H1 (cell line): ENCODE results near the gene TAF1B. TPM values are rescaled to one million over a fixed set of nuclear protein-coding genes. Genes with fewer than 3 reads are reported as not detected.

Experiments used
- CTCF ChIA-PET: fragments of 300-600 bp; sonication (Branson Sonifier 250); formaldehyde crosslinking; loops from one replicate; lab custom pipeline; 2021; ENCODE audit not compliant: partially characterized antibody; lab: Charles Lee
- POLR2A ChIA-PET: fragments of 300-600 bp; sonication (Branson Sonifier 250); formaldehyde crosslinking; loops from one replicate; lab custom pipeline; 2021; ENCODE audit warnings: inconsistent platforms; ENCODE audit not compliant: partially characterized antibody; lab: Charles Lee
- DNase-seq, 2 experiments: peaks; one replicate each; pipeline versions ENCODE4 v3.0.0 to v3.0.0-alpha.2; 2010 to 2022; ENCODE audit warnings: low spot score in 2 of 2, low read depth in 1 of 2, mixed read lengths in 1 of 2
- FAIRE-seq: peaks from 2 replicates; lab custom pipeline; 2011; peaks lifted over from hg19 to GRCh38; lab: Jason Lieb, UNC
- H2AFZ ChIP-seq: 2 replicates; pipeline ENCODE4 v1.8.1; 2012; ENCODE audit warnings: low read length, inconsistent platforms
- H2AK5ac ChIP-seq: 2 replicates; pipeline ENCODE4 v1.6.1; 2013; ENCODE audit warnings: low read depth, low read length
- H2BK120ac ChIP-seq: replicated peaks from 2 replicates; pipeline ENCODE3; 2013; ENCODE audit warnings: low read depth, low read length, inconsistent platforms
- H2BK12ac ChIP-seq: 2 replicates; pipeline ENCODE4 v1.6.1; 2013; ENCODE audit warnings: low read depth, low read length
- H2BK15ac ChIP-seq: 2 replicates; pipeline ENCODE4 v1.6.1; 2013; ENCODE audit warnings: low read length
- H2BK20ac ChIP-seq: 2 replicates; pipeline ENCODE4 v1.6.1; 2013; ENCODE audit warnings: low read length
- H2BK5ac ChIP-seq: 2 replicates; pipeline ENCODE4 v1.6.1; 2013; ENCODE audit warnings: low read depth, low read length
- H3K14ac ChIP-seq: 2 replicates; pipeline ENCODE4 v1.6.1; 2013; ENCODE audit warnings: inconsistent platforms; ENCODE audit not compliant: insufficient read length
- H3K18ac ChIP-seq: 2 replicates; pipeline ENCODE4 v1.6.1; 2013; ENCODE audit warnings: low read length; ENCODE audit errors: extremely low read depth
- H3K23ac ChIP-seq: 2 replicates; pipeline ENCODE4 v1.6.1; 2013; ENCODE audit warnings: inconsistent platforms; ENCODE audit not compliant: insufficient read length
- H3K23me2 ChIP-seq: 2 replicates; pipeline ENCODE4 v1.6.1; 2013; ENCODE audit warnings: low read depth, low read length
- H3K27ac ChIP-seq: 2 replicates; pipeline ENCODE4 v1.6.1; 2011; ENCODE audit warnings: low read depth, low read length, inconsistent platforms
- H3K27me3 ChIP-seq, 4 experiments: replicated peaks in 1 of 4; 1 replicate in 1 of 4; 2 replicates in 3 of 4; pipeline versions ENCODE4 v1.6.1 to v1.8.1; 2011 to 2013; ENCODE audit warnings: low read length in 3 of 4, mild to moderate bottlenecking in 3 of 4, inconsistent platforms in 2 of 4, mixed read lengths in 2 of 4, moderate library complexity in 1 of 4; ENCODE audit not compliant: control insufficient read depth in 3 of 4, insufficient read depth in 3 of 4; ENCODE audit errors: extremely low read depth in 1 of 4
- H3K36me3 ChIP-seq, 4 experiments: 2 replicates each; pipeline versions ENCODE4 v1.6.1 to v1.8.1; 2011 to 2013; ENCODE audit warnings: mild to moderate bottlenecking in 4 of 4, low read length in 3 of 4, moderate library complexity in 2 of 4, control low read depth in 1 of 4, inconsistent platforms in 1 of 4; ENCODE audit not compliant: insufficient read depth in 4 of 4, control insufficient read depth in 2 of 4
- H3K4ac ChIP-seq: replicated peaks from 2 replicates; pipeline ENCODE3; 2013; ENCODE audit warnings: low read length, low read depth, mixed read lengths, inconsistent platforms; ENCODE audit not compliant: insufficient read length
- H3K4me1 ChIP-seq, 4 experiments: replicated peaks in 1 of 4; 1 replicate in 1 of 4; 2 replicates in 3 of 4; pipeline versions ENCODE4 v1.6.1 to v1.8.1; 2011 to 2013; ENCODE audit warnings: low read length in 3 of 4, inconsistent platforms in 2 of 4, mixed read lengths in 1 of 4; ENCODE audit not compliant: insufficient read depth in 4 of 4, control insufficient read depth in 3 of 4
- H3K4me2 ChIP-seq, 2 experiments: 2 replicates each; pipeline versions ENCODE4 v1.6.1 to v1.8.1; 2011 to 2013; ENCODE audit warnings: low read depth in 2 of 2, low read length in 2 of 2, control low read depth in 1 of 2, inconsistent platforms in 1 of 2, mild to moderate bottlenecking in 1 of 2; ENCODE audit not compliant: insufficient read depth in 1 of 2
- H3K4me3 ChIP-seq, 4 experiments: fragments of 200-600, 300-600 bp in 1 of 4; sonication (generic), shearing (Covaris generic), sonication (Bioruptor Twin) in 1 of 4; 2 replicates each; pipeline versions ENCODE4 v1.5.1 to v1.8.1; 2011 to 2016; ENCODE audit warnings: low read length in 4 of 4, low read depth in 3 of 4, control low read depth in 2 of 4, inconsistent platforms in 2 of 4, mild to moderate bottlenecking in 2 of 4, mixed read lengths in 1 of 4, moderate library complexity in 1 of 4; ENCODE audit not compliant: insufficient read depth in 2 of 4; ENCODE audit errors: extremely low read depth in 1 of 4
- H3K56ac ChIP-seq: replicated peaks from 2 replicates; pipeline ENCODE3; 2013; ENCODE audit warnings: low read depth, mild to moderate bottlenecking, mixed read lengths, low read length, inconsistent platforms; ENCODE audit not compliant: insufficient read length
- H3K79me1 ChIP-seq: 2 replicates; pipeline ENCODE4 v1.6.1; 2013; ENCODE audit warnings: low read depth, low read length, control low read depth
- H3K79me2 ChIP-seq, 2 experiments: 2 replicates each; pipeline versions ENCODE4 v1.6.1 to v1.8.1; 2012 to 2013; ENCODE audit warnings: low read length in 2 of 2, mild to moderate bottlenecking in 2 of 2, inconsistent platforms in 1 of 2; ENCODE audit not compliant: insufficient read depth in 2 of 2, control insufficient read depth in 1 of 2
- H3K9ac ChIP-seq, 4 experiments: replicated peaks in 1 of 4; 1 replicate in 1 of 4; 2 replicates in 3 of 4; pipeline versions ENCODE4 v1.6.1 to v1.8.1; 2011 to 2013; ENCODE audit warnings: low read depth in 3 of 4, low read length in 3 of 4, control low read depth in 2 of 4, mild to moderate bottlenecking in 2 of 4, moderate library complexity in 2 of 4, inconsistent platforms in 1 of 4; ENCODE audit errors: extremely low read depth in 1 of 4
- H3K9me3 ChIP-seq, 2 experiments: 2 replicates each; pipeline versions ENCODE4 v1.6.1 to v1.8.1; 2012 to 2013; ENCODE audit warnings: mild to moderate bottlenecking in 2 of 2, moderate library complexity in 2 of 2, control low read depth in 1 of 2, inconsistent platforms in 1 of 2, low read depth in 1 of 2, low read length in 1 of 2, mixed read lengths in 1 of 2; ENCODE audit not compliant: insufficient read depth in 2 of 2
- H4K20me1 ChIP-seq, 2 experiments: replicated peaks in 1 of 2; 2 replicates each; pipeline versions ENCODE3 to v1.8.1; 2011 to 2013; ENCODE audit warnings: inconsistent platforms in 2 of 2, low read length in 2 of 2, mild to moderate bottlenecking in 1 of 2; ENCODE audit not compliant: insufficient read depth in 2 of 2, control insufficient read depth in 1 of 2
- H4K5ac ChIP-seq: 2 replicates; pipeline ENCODE4 v1.6.1; 2013; ENCODE audit warnings: low read length, low read depth, mixed read lengths, inconsistent platforms; ENCODE audit not compliant: insufficient read length
- H4K8ac ChIP-seq: 2 replicates; pipeline ENCODE4 v1.8.0; 2013; ENCODE audit warnings: mild to moderate bottlenecking, moderate library complexity, low read length, inconsistent platforms; ENCODE audit not compliant: insufficient read depth; ENCODE audit errors: extremely low read depth
- H4K91ac ChIP-seq: replicated peaks from 2 replicates; pipeline ENCODE3; 2013; ENCODE audit warnings: low read length, mixed read lengths, inconsistent platforms; ENCODE audit not compliant: insufficient read length
- CBX5 ChIP-seq: fragments of 300-800, 300-1000 bp; sonication (generic); IDR thresholded peaks from 2 replicates; pipeline ENCODE4 v1.7.1; 2016; ENCODE audit warnings: antibody characterized with exemption, low read length, low read depth
- CTBP2 ChIP-seq: IDR thresholded peaks from 2 replicates; pipeline ENCODE4 v1.7.0; 2011; ENCODE audit warnings: borderline replicate concordance, mild to moderate bottlenecking, moderate library complexity, mixed read lengths, low read length; ENCODE audit not compliant: insufficient read depth, insufficient read length
- FOSL1 ChIP-seq: IDR thresholded peaks from 2 replicates; pipeline ENCODE4 v1.6.1; 2011; ENCODE audit warnings: mild to moderate bottlenecking, low read depth, low read length, moderate library complexity; ENCODE audit not compliant: insufficient read depth
- GTF2F1 ChIP-seq: IDR thresholded peaks from 2 replicates; pipeline ENCODE4 v1.6.1; 2012; ENCODE audit warnings: low read depth, low read length, improper control_type of control experiment, borderline replicate concordance
- HDAC2 ChIP-seq, 2 experiments: fragments of 300-600 bp in 1 of 2; sonication (generic) in 1 of 2; IDR thresholded peaks; 2 replicates each; pipeline ENCODE4 v1.6.1; 2011 to 2012; ENCODE audit warnings: low read depth in 2 of 2, low read length in 2 of 2, mild to moderate bottlenecking in 2 of 2, moderate library complexity in 2 of 2, borderline replicate concordance in 1 of 2, inconsistent platforms in 1 of 2
- POLR2A ChIP-seq, 2 experiments: IDR thresholded peaks; 1 replicate in 1 of 2; 2 replicates in 1 of 2; pipeline ENCODE4 v1.6.1; 2011; ENCODE audit warnings: low read depth in 2 of 2, low read length in 2 of 2, mild to moderate bottlenecking in 2 of 2; ENCODE audit errors: control extremely low read depth in 1 of 2
- RFX5 ChIP-seq: IDR thresholded peaks from 2 replicates; pipeline ENCODE4 v1.6.1; 2011; ENCODE audit warnings: low read depth, low read length, improper control_type of control experiment, borderline replicate concordance
- SP2 ChIP-seq: IDR thresholded peaks from 2 replicates; pipeline ENCODE4 v1.6.1; 2012; ENCODE audit warnings: mild to moderate bottlenecking, low read length, inconsistent platforms
- SUZ12 ChIP-seq: fragments of 200-600 bp; sonication (generic); IDR thresholded peaks from 2 replicates; pipeline ENCODE4 v1.6.1; 2012; ENCODE audit warnings: mild to moderate bottlenecking, inconsistent platforms, low read length, moderate library complexity, mixed read lengths
- WGBS, 2 experiments: shearing (Covaris generic) in 1 of 2; methylation state at CpG; one replicate each; pipeline versions ENCODE4 v1.1.6 to v1.1.7; 2013 to 2015; ENCODE audit warnings: low lambda C conversion rate in 2 of 2, mixed read lengths in 2 of 2, inconsistent platforms in 1 of 2, low coverage in 1 of 2, missing lambda C conversion rate in 1 of 2; ENCODE audit not compliant: insufficient replicate concordance in 2 of 2, insufficient coverage in 1 of 2, insufficient read length in 1 of 2; ENCODE audit errors: extremely low coverage in 1 of 2, missing lambda C conversion rate in 1 of 2; 5-methylcytosine and 5-hydroxymethylcytosine counted together
- polyA plus RNA-seq, 7 experiments: library from polyadenylated mRNA; depleted of rRNA in 3 of 7; stranded (reverse) in 5 of 7; unstranded in 2 of 7; fragments of >200 nt in 5 of 7; fragments of 200-250 nt in 2 of 7; gene quantifications; 1 replicate in 5 of 7; 2 replicates in 1 of 7; 4 replicates in 1 of 7; pipeline versions ENCODE4 v1.2.1 to v1.2.3, GENCODE V29; 2011 to 2013; ENCODE audit warnings: missing spikeins in 2 of 7, mixed read lengths in 2 of 7
- total RNA-seq: library from RNA; stranded (reverse); fragmentation: NEBNext Ultra II Directional; extraction: Animal tissue kit (Norgen Biotek cat#: 25700); gene quantifications from 2 replicates; pipeline ENCODE4 v1.2.1, GENCODE V29; 2021

Gene TAF1B
- total and polyA plus RNA-seq, 2 of the 8 experiments (the other 6 are each of a cell fraction or from before 2014, with no cell fraction given) = 6.6 to 25.2 TPM

DNA sequence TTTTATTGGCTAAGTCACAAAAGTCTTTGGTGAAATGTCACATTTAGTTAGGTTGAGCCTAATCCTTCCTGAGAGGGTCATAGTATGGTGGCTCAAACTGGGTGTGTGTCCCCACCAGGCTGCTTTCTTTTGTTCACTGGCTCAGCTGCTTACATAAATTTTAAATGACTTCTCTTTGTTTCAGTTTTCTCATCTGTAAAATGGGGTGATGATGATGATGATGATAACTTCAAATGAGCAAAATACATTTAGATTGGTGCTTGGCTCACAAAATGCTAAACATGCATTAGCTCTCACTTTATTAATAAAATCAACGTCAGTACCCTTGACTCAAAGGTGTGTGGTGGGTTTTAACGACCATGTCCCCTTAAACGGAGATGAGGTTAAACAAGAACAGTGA is 7.2 kb upstream of the TAF1B start:
- Histone ChIP-seq H2BK12ac (no peak overlapping the region), H3K18ac (no peak overlapping the region), H3K4ac (no peak overlapping the region), H3K9me3 (no peaks in the 10 kb centered on the region), H4K91ac (no peak overlapping the region), H3K23me2 (no peaks in the 10 kb centered on the region), H4K8ac (no peak overlapping the region), H2BK120ac (no peak overlapping the region), H3K4me1 (peaks cover 0 to 2% (median 2%) of the 10 kb centered on the region in 4 experiments; a peak in 1 of 7 replicates), H3K27ac (no peak overlapping the region), H4K5ac (no peak overlapping the region), H4K20me1 (peaks cover 0 to 2% of the 10 kb centered on the region in 2 experiments), H2BK15ac (no peak overlapping the region), H2BK20ac (no peak overlapping the region), H3K79me2 (no peaks in the 10 kb centered on the region), H3K79me1 (no peaks in the 10 kb centered on the region), H2BK5ac (no peak overlapping the region), H3K27me3 (no peaks in the 10 kb centered on the region; a peak in 1 of 7 replicates), H2AK5ac (no peak overlapping the region), H3K4me2 (no peak overlapping the region), H2AFZ (no peak overlapping the region), H3K56ac (no peak overlapping the region), H3K23ac (no peak overlapping the region), H3K4me3 (no peak overlapping the region), H3K14ac (no peak overlapping the region), H3K36me3 (no peaks in the 10 kb centered on the region), H3K9ac (no peak overlapping the region)
- WGBS, 2 experiments = 79% methylated on average over 3 of the region's 3 CpGs; no CpG with 5 or more reads in 1 of the 2 experiments
- POLR2A ChIA-PET = no interaction called here
- TF ChIP-seq FOSL1 (no peak), HDAC2 (IDR thresholded peaks at IDR 0.05; ENCODE audit: borderline replicate concordance in 1 of 2, low read depth in 2 of 2, low read length in 2 of 2) (no peak), POLR2A (IDR thresholded peaks at IDR 0.05; ENCODE audit: control extremely low read depth in 1 of 2, low read depth in 2 of 2, low read length in 2 of 2) (no peak), RFX5 (no peak), SUZ12 (no peak), GTF2F1 (no peak), CBX5 (no peak), CTBP2 (no peak), SP2 (no peak)
- DNase-seq (no peak), FAIRE-seq (no peak)
- CTCF ChIA-PET = interaction anchor here (2.1 kb wide), 1 partner anchor 22 kb away, joined by 7 read pairs; no protein-coding TSS in a partner anchor
